Mucosa of descending colon (tissue), 3 donors: ENCODE measurements around the gene RIT2. TPM values are rescaled to one million over a fixed set of nuclear protein-coding genes. Genes with fewer than 3 reads are reported as not detected.

Experiments
- ATAC-seq: fragments of 200-7000 bp; cut with Tn5 transposase; one replicate; pipeline ENCODE4 v1.9.1; 2020; ENCODE audit warnings: mild to moderate bottlenecking, moderate library complexity
- DNase-seq, 3 donors: peaks; one replicate each; pipeline ENCODE4 v3.0.0-alpha.2; 2020
- H3K36me3 ChIP-seq: fragments of 200-600 bp; one replicate; pipeline ENCODE4 v1.8.0; 2021; ENCODE audit warnings: low read depth, mild to moderate bottlenecking
- H3K4me1 ChIP-seq: fragments of 200-600 bp; one replicate; pipeline ENCODE4 v1.8.0; 2021; ENCODE audit warnings: low read depth, mild to moderate bottlenecking
- H3K4me3 ChIP-seq: fragments of 200-600 bp; one replicate; pipeline ENCODE4 v1.8.0; 2021; ENCODE audit warnings: mild to moderate bottlenecking
- H3K9me3 ChIP-seq: fragments of 200-600 bp; one replicate; pipeline ENCODE4 v1.8.0; 2021; ENCODE audit warnings: mild to moderate bottlenecking
- intact Hi-C, 2 donors: fragments of 100-400 bp; cut with DNase I in 1 of 2; cut with micrococcal nuclease in 1 of 2; formaldehyde crosslinking; loops; one replicate each; pipeline versions ENCODE4 v1.11.0 to v1.11.1; 2022; cut with DNase I, micrococcal nuclease
- total RNA-seq, 3 donors: library from RNA; stranded (reverse); fragmentation: NEBNext Ultra II Directional in 2 of 3; extraction: Animal tissue kit (Norgen Biotek cat#: 25700) in 2 of 3; gene quantifications; one replicate each; pipeline versions ENCODE4 v1.2.1 to v1.2.4, GENCODE V29; 2021 to 2023
- TF ChIP-seq, protein P1 (sequence below): fragments of 200-600 bp; IDR thresholded peaks from one replicate; pipeline ENCODE4 v1.8.0; 2022; ENCODE audit warnings: antibody characterized with exemption, mild to moderate bottlenecking
- donor health status: DM: no; HTN: no; CAD: no; lungs with moderate emphysema.
- donor health status: DM: no; HTN: no; CAD: no.
- donor health status: DM: no; HTN: yes; CAD: no.

Gene RIT2
- total RNA-seq, 3 donors from 2014 or later = 0.44 TPM; not detected in 2

GRCh38 chr18:42760290-42760689 lies 355.2 kb downstream of the RIT2 start:
- Histone ChIP-seq H3K4me1 (no peaks in the 10 kb centered on the region), H3K9me3 (no peaks in the 10 kb centered on the region), H3K36me3 (no peaks in the 10 kb centered on the region), H3K4me3 (no peak overlapping the region)
- DNase-seq = no peak
- intact Hi-C loops = no loop called here
- TF ChIP-seq, protein P1, sequence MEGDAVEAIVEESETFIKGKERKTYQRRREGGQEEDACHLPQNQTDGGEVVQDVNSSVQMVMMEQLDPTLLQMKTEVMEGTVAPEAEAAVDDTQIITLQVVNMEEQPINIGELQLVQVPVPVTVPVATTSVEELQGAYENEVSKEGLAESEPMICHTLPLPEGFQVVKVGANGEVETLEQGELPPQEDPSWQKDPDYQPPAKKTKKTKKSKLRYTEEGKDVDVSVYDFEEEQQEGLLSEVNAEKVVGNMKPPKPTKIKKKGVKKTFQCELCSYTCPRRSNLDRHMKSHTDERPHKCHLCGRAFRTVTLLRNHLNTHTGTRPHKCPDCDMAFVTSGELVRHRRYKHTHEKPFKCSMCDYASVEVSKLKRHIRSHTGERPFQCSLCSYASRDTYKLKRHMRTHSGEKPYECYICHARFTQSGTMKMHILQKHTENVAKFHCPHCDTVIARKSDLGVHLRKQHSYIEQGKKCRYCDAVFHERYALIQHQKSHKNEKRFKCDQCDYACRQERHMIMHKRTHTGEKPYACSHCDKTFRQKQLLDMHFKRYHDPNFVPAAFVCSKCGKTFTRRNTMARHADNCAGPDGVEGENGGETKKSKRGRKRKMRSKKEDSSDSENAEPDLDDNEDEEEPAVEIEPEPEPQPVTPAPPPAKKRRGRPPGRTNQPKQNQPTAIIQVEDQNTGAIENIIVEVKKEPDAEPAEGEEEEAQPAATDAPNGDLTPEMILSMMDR = no peak
- ATAC-seq = no peak

DNA sequence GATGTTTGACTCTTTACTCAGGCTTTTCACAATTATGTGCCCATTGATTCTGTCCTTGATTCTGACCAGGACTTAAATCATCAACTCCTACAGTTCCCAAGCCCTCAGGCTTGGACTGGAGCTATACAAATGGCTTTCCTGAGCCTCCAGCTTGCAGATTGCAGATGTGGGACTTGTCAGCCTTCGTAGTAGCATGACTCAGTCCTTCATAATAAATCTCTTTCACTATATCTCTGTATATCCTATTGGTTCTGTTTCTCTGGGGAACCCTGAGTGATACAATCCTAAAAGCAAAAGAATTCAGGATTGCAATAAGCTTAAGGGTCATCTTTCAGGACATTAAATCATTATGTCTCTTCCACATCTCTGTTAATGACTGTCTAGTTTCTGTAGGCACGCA lies 356.6 kb downstream of the RIT2 start:
- TF ChIP-seq, protein P1 = no peak
- Histone ChIP-seq H3K9me3 (no peaks in the 10 kb centered on the region), H3K4me1 (no peaks in the 10 kb centered on the region), H3K4me3 (no peak overlapping the region), H3K36me3 (no peaks in the 10 kb centered on the region)
- no peak for ATAC-seq
- DNase-seq = no peak
- intact Hi-C loops = no loop called here

GRCh38 chr18:42756214-42756613 lies 359.3 kb downstream of the RIT2 start:
- TF ChIP-seq, protein P1 = no peak
- H3K4me3 ChIP-seq = no peak overlapping the region
- no peaks in the 10 kb centered on the region for H3K36me3 ChIP-seq
- DNase-seq = no peak
- intact Hi-C loops = no loop called here
- ATAC-seq = no peak
- no peaks in the 10 kb centered on the region for H3K4me1 ChIP-seq
- no peaks in the 10 kb centered on the region for H3K9me3 ChIP-seq

- Histone ChIP-seq H3K9me3 (no peaks in the 10 kb centered on the region), H3K4me1 (no peaks in the 10 kb centered on the region), H3K4me3 (no peak overlapping the region), H3K36me3 (no peaks in the 10 kb centered on the region)
- TF ChIP-seq, protein P1 = no peak
- intact Hi-C loops = no loop called here
- no peak for ATAC-seq
- DNase-seq = no peak
Measured at GRCh38 chr18:42752916-42753315, 362.6 kb downstream of the RIT2 start.

- DNase-seq (no peak), ATAC-seq (no peak)
- intact Hi-C loops = no loop called here
- H3K9me3 ChIP-seq = no peaks in the 10 kb centered on the region
- TF ChIP-seq, protein P1 = no peak
- H3K4me3 ChIP-seq = no peak overlapping the region
- H3K4me1 ChIP-seq = no peaks in the 10 kb centered on the region
- H3K36me3 ChIP-seq = no peaks in the 10 kb centered on the region
Measured at GRCh38 chr18:42746794-42747193, 368.7 kb downstream of the RIT2 start.

GRCh38 chr18:42745931-42746330 lies 369.6 kb downstream of the RIT2 start:
- intact Hi-C loops = no loop called here
- no peaks in the 10 kb centered on the region for H3K36me3 ChIP-seq
- DNase-seq = no peak

More at GRCh38 chr18:42745931-42746330, 369.6 kb downstream of the RIT2 start:
- Histone ChIP-seq H3K9me3 (no peaks in the 10 kb centered on the region), H3K4me3 (no peak overlapping the region), H3K4me1 (no peaks in the 10 kb centered on the region)
- TF ChIP-seq, protein P1 = no peak
- no peak for ATAC-seq
